OCI-LY1 (cell line): ENCODE measurements around the gene SPAM1.

Experiments
- H2AFZ ChIP-seq: fragments of 200-600 bp; sonication (generic), shearing (Covaris generic); 2 replicates; pipeline ENCODE4 v1.6.0; 2014; ENCODE audit warnings: antibody characterized with exemption, mild to moderate bottlenecking, low read length
- H3F3A ChIP-seq: fragments of 200-600 bp; sonication (generic), shearing (Covaris generic); 2 replicates; pipeline ENCODE4 v1.6.0; 2014; ENCODE audit warnings: mild to moderate bottlenecking, antibody characterized with exemption, low read length, moderate library complexity; ENCODE audit not compliant: insufficient read depth
- H3K27ac ChIP-seq: fragments of 200-600 bp; sonication (generic); 2 replicates; pipeline ENCODE4 v1.5.1; 2014; ENCODE audit warnings: low read length, mixed run types, mild to moderate bottlenecking, low read depth; ENCODE audit not compliant: poor library complexity, severe bottlenecking
- H3K27me3 ChIP-seq: fragments of 200-600 bp; sonication (generic); 2 replicates; pipeline ENCODE4 v1.6.0; 2014; ENCODE audit warnings: antibody characterized with exemption, mild to moderate bottlenecking, low read length, moderate library complexity; ENCODE audit not compliant: insufficient read depth
- H3K36me3 ChIP-seq: fragments of 200-600 bp; sonication (generic); 2 replicates; pipeline ENCODE4 v1.6.1; 2014; ENCODE audit warnings: mild to moderate bottlenecking, antibody characterized with exemption, low read length, moderate library complexity, mixed read lengths; ENCODE audit not compliant: insufficient read depth
- H3K4me1 ChIP-seq: fragments of 200-600 bp; sonication (generic); 2 replicates; pipeline ENCODE4 v1.5.1; 2014; ENCODE audit warnings: mild to moderate bottlenecking, low read length, moderate library complexity; ENCODE audit not compliant: insufficient read depth, severe bottlenecking
- H3K4me2 ChIP-seq: fragments of 200-600 bp; sonication (generic), shearing (Covaris generic); 2 replicates; pipeline ENCODE4 v1.6.1; 2014; ENCODE audit warnings: low read length
- H3K4me3 ChIP-seq: fragments of 200-600 bp; sonication (generic); 2 replicates; pipeline ENCODE4 v1.5.1; 2014; ENCODE audit warnings: low read length, low read depth, mild to moderate bottlenecking, mixed read lengths; ENCODE audit not compliant: poor library complexity, severe bottlenecking
- H3K79me2 ChIP-seq: fragments of 200-600 bp; shearing (Covaris generic); 2 replicates; pipeline ENCODE4 v1.6.1; 2016; ENCODE audit warnings: mixed run types, low read length, mixed read lengths; ENCODE audit not compliant: insufficient read depth
- H3K9ac ChIP-seq: fragments of 200-600 bp; sonication (generic), shearing (Covaris generic); 2 replicates; pipeline ENCODE4 v1.6.1; 2014; ENCODE audit warnings: mild to moderate bottlenecking, low read length, mixed read lengths
- H3K9me2 ChIP-seq: fragments of 200-600 bp; sonication (generic), shearing (Covaris generic); 2 replicates; pipeline ENCODE4 v1.6.1; 2014; ENCODE audit warnings: low read depth, mild to moderate bottlenecking, low read length, mixed read lengths
- H3K9me3 ChIP-seq: fragments of 200-600 bp; shearing (Covaris generic); 2 replicates; pipeline ENCODE4 v1.6.1; 2014; ENCODE audit warnings: low read length, mixed read lengths
- H4K20me1 ChIP-seq: fragments of 200-600 bp; sonication (generic), shearing (Covaris generic); 2 replicates; pipeline ENCODE4 v1.6.0; 2016; ENCODE audit warnings: mild to moderate bottlenecking, low read length; ENCODE audit not compliant: insufficient read depth
- EZH2 ChIP-seq: fragments of 200-600 bp; sonication (generic), shearing (Covaris generic); IDR thresholded peaks from 2 replicates; pipeline ENCODE4 v1.8.0; 2017; ENCODE audit warnings: borderline replicate concordance, mixed run types, mild to moderate bottlenecking, antibody characterized with exemption, low read length, moderate library complexity, mixed read lengths
- TF ChIP-seq, protein P1 (sequence below): fragments of 200-600 bp; sonication (generic), shearing (Covaris generic); IDR thresholded peaks from 2 replicates; pipeline ENCODE4 v1.5.1; 2017; ENCODE audit warnings: mild to moderate bottlenecking, antibody characterized with exemption, low read length, moderate library complexity, mixed read lengths

The SPAM1 gene

DNA sequence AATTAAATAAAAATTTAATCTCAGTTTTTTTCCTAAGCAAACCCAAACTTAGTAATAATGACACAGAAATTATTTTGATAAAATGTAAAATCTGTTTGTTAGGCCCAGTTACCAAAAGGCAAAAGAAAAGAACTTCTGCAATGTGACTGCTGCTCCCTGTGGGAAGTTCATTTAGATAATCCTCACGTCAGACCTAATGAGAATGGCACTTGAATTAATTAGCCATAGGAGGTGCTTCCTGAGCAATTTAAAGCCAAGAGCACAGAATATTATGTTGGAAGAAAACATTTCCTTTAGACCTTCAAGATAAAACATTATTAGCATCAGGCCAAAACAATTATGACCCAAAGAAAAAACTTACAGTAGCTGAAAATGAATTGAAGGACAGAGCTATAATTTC, 19.4 kb downstream of the SPAM1 start:
- H3K4me1 ChIP-seq, result no peaks in the 10 kb centered on the region
- no peaks in the 10 kb centered on the region for H3K36me3 ChIP-seq
- TF ChIP-seq, protein P1, sequence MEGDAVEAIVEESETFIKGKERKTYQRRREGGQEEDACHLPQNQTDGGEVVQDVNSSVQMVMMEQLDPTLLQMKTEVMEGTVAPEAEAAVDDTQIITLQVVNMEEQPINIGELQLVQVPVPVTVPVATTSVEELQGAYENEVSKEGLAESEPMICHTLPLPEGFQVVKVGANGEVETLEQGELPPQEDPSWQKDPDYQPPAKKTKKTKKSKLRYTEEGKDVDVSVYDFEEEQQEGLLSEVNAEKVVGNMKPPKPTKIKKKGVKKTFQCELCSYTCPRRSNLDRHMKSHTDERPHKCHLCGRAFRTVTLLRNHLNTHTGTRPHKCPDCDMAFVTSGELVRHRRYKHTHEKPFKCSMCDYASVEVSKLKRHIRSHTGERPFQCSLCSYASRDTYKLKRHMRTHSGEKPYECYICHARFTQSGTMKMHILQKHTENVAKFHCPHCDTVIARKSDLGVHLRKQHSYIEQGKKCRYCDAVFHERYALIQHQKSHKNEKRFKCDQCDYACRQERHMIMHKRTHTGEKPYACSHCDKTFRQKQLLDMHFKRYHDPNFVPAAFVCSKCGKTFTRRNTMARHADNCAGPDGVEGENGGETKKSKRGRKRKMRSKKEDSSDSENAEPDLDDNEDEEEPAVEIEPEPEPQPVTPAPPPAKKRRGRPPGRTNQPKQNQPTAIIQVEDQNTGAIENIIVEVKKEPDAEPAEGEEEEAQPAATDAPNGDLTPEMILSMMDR, result no peak
- no peak for TF ChIP-seq EZH2
- H3K9me2 ChIP-seq, result no peaks in the 10 kb centered on the region
- H3K4me3 ChIP-seq, result no peak overlapping the region
- no peak overlapping the region for H3K27ac ChIP-seq
- no peaks in the 10 kb centered on the region for H3F3A ChIP-seq
- no peak overlapping the region for H3K4me2 ChIP-seq
- no peaks in the 10 kb centered on the region for H3K9me3 ChIP-seq
- no peaks in the 10 kb centered on the region for H3K79me2 ChIP-seq
- no peak overlapping the region for H2AFZ ChIP-seq
- H4K20me1 ChIP-seq, result no peaks in the 10 kb centered on the region
- no peak overlapping the region for H3K9ac ChIP-seq
- no peaks in the 10 kb centered on the region for H3K27me3 ChIP-seq

DNA sequence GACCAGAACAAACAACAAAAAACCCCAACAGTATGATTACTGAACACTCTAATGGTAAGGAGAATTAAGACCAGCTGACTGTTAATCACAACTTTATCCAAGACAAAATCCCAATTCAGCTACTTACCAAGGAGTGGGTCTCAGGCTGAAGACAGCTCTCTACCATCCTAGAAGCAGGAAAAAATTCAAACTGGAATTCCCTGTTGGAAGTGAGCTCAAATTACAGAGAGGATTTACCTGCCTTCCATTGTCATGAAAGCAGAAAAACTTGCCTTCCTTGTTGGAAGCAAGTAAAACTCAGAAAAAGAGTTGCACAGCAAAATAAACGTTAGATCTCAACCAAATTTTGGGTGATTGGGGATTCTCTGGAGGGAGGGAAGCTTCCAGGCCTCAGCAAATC, 20.9 kb downstream of the SPAM1 start:
- H3K9me2 ChIP-seq, result no peaks in the 10 kb centered on the region
- no peaks in the 10 kb centered on the region for H3K79me2 ChIP-seq
- H3K27ac ChIP-seq, result no peak overlapping the region
- H3K9ac ChIP-seq, result no peak overlapping the region
- H3K27me3 ChIP-seq, result no peaks in the 10 kb centered on the region
- H3F3A ChIP-seq, result no peaks in the 10 kb centered on the region
- H3K4me3 ChIP-seq, result no peak overlapping the region
- H3K9me3 ChIP-seq, result no peaks in the 10 kb centered on the region
- H2AFZ ChIP-seq, result no peak overlapping the region
- no peak overlapping the region for H3K4me2 ChIP-seq
- H3K36me3 ChIP-seq, result no peaks in the 10 kb centered on the region
- TF ChIP-seq, protein P1, result no peak
- no peak for TF ChIP-seq EZH2
- H3K4me1 ChIP-seq, result no peaks in the 10 kb centered on the region
- no peaks in the 10 kb centered on the region for H4K20me1 ChIP-seq

GRCh38 chr7:123948136-123948535, 23.1 kb downstream of the SPAM1 start:
- H2AFZ ChIP-seq, result no peak overlapping the region
- no peaks in the 10 kb centered on the region for H3K9me2 ChIP-seq
- no peak overlapping the region for H3K4me3 ChIP-seq
- H4K20me1 ChIP-seq, result no peaks in the 10 kb centered on the region
- H3K36me3 ChIP-seq, result no peaks in the 10 kb centered on the region
- H3K27ac ChIP-seq, result no peak overlapping the region
- H3K27me3 ChIP-seq, result no peaks in the 10 kb centered on the region
- no peaks in the 10 kb centered on the region for H3F3A ChIP-seq
- H3K9ac ChIP-seq, result no peak overlapping the region
- TF ChIP-seq, protein P1, result no peak
- no peak for TF ChIP-seq EZH2
- H3K4me1 ChIP-seq, result no peaks in the 10 kb centered on the region
- no peak overlapping the region for H3K4me2 ChIP-seq
- no peaks in the 10 kb centered on the region for H3K79me2 ChIP-seq
- no peaks in the 10 kb centered on the region for H3K9me3 ChIP-seq
